PC-9 (cell line): ENCODE results near the gene JPH2. TPM values are rescaled to one million over a fixed set of nuclear protein-coding genes. Genes with fewer than 3 reads are reported as not detected.

ENCODE experiments used
- BruUV-seq: library from RNA; stranded (reverse); fragments of 400-500 nt; replicated peaks from 2 replicates; lab custom pipeline; 2021; lab: Mats Ljungman, UMichigan
- CTCF ChIA-PET: fragments of 300-600 bp; sonication (Branson Sonifier 250); formaldehyde crosslinking; loops from one replicate; lab custom pipeline; 2022; ENCODE audit warnings: antibody characterized with exemption; lab: Charles Lee
- POLR2A ChIA-PET: fragments of 300-600 bp; sonication (Branson Sonifier 250); formaldehyde crosslinking; loops from one replicate; lab custom pipeline; 2022; ENCODE audit warnings: antibody characterized with exemption; ENCODE audit not compliant: unreplicated experiment; lab: Charles Lee
- DNase-seq, 2 experiments: peaks; one replicate each; pipeline versions ENCODE4 v3.0.0 to v3.0.0-alpha.2; 2015 to 2022; ENCODE audit warnings: mixed read lengths in 1 of 2
- H2AFZ ChIP-seq: fragments of 200-600 bp; sonication (generic); 2 replicates; pipeline ENCODE4 v1.8.1; 2017; ENCODE audit warnings: antibody characterized with exemption
- H3F3A ChIP-seq: fragments of 200-600 bp; sonication (generic); 2 replicates; pipeline ENCODE4 v1.8.1; 2017; ENCODE audit warnings: antibody characterized with exemption, mild to moderate bottlenecking, low read depth; ENCODE audit not compliant: insufficient read depth
- H3K27ac ChIP-seq: fragments of 200-600 bp; sonication (generic); 2 replicates; pipeline ENCODE4 v1.6.1; 2016; ENCODE audit warnings: mixed run types
- H3K27me3 ChIP-seq: fragments of 200-600 bp; sonication (generic); 2 replicates; pipeline ENCODE4 v1.6.1; 2016; ENCODE audit warnings: low read depth, mixed run types; ENCODE audit not compliant: insufficient read depth
- H3K36me3 ChIP-seq: fragments of 200-600 bp; sonication (generic); 2 replicates; pipeline ENCODE4 v1.6.1; 2016; ENCODE audit warnings: low read depth, mixed run types
- H3K4me1 ChIP-seq: fragments of 200-600 bp; sonication (generic); replicated peaks from 2 replicates; pipeline ENCODE4 v1.6.1; 2016; ENCODE audit warnings: mixed run types; ENCODE audit not compliant: insufficient read depth
- H3K4me2 ChIP-seq: fragments of 200-600 bp; sonication (generic); 2 replicates; pipeline ENCODE4 v1.6.1; 2017; ENCODE audit warnings: mixed run types
- H3K4me3 ChIP-seq: fragments of 200-600 bp; sonication (generic); 2 replicates; pipeline ENCODE4 v1.6.1; 2016; ENCODE audit warnings: mixed run types
- H3K79me2 ChIP-seq: fragments of 200-600 bp; sonication (generic); 2 replicates; pipeline ENCODE4 v1.6.1; 2017; ENCODE audit warnings: low read depth, mixed run types
- H3K9me2 ChIP-seq: fragments of 200-600 bp; sonication (generic); 2 replicates; pipeline ENCODE4 v1.8.1; 2017; ENCODE audit warnings: mild to moderate bottlenecking; ENCODE audit not compliant: insufficient read depth
- H3K9me3 ChIP-seq: fragments of 200-600 bp; sonication (generic); 2 replicates; pipeline ENCODE4 v1.8.1; 2016; ENCODE audit warnings: low read depth; ENCODE audit not compliant: insufficient read depth
- H4K20me1 ChIP-seq: fragments of 200-600 bp; sonication (generic); 2 replicates; pipeline ENCODE4 v1.8.1; 2017; ENCODE audit not compliant: insufficient read depth
- CTCF ChIP-seq: fragments of 200-600 bp; sonication (generic); conservative IDR thresholded peaks from 2 replicates; pipeline ENCODE4 v1.6.1; 2017; ENCODE audit warnings: mixed run types, antibody characterized with exemption, mild to moderate bottlenecking, moderate library complexity
- EZH2 ChIP-seq: fragments of 200-600 bp; sonication (generic); IDR thresholded peaks from 2 replicates; pipeline ENCODE4 v1.8.0; 2017; ENCODE audit warnings: antibody characterized with exemption, low read depth
- intact Hi-C: fragments of 100-400 bp; cut with micrococcal nuclease; formaldehyde crosslinking; loops from one replicate; pipeline ENCODE4 v1.10.0; 2022; ENCODE audit not compliant: unreplicated experiment
- total RNA-seq: library from RNA; stranded (reverse); gene quantifications from 2 replicates; pipeline ENCODE4 v1.2.3, GENCODE V29; 2021

JPH2 gene
- total RNA-seq, 1 experiment from 2014 or later: 41.1 TPM

- Histone ChIP-seq H4K20me1 (no peaks in the 10 kb centered on the region), H3K9me2 (no peaks in the 10 kb centered on the region), H3K27me3 (no peaks in the 10 kb centered on the region), H2AFZ (no peak overlapping the region), H3K27ac (no peak overlapping the region), H3K9me3 (no peaks in the 10 kb centered on the region), H3K36me3 (peaks cover 6% of the 10 kb centered on the region; the same call in 1 of the 2 replicates), H3K4me2 (no peak overlapping the region), H3K79me2 (no peaks in the 10 kb centered on the region), H3F3A (no peaks in the 10 kb centered on the region; the same call in 1 of the 2 replicates), H3K4me3 (no peak overlapping the region), H3K4me1 (no peaks in the 10 kb centered on the region)
- POLR2A ChIA-PET: interaction anchor here (0.7 kb wide), 1 partner anchor 17 kb away, joined by 3 read pairs; no protein-coding TSS in a partner anchor
- CTCF ChIA-PET: no interaction called here
- TF ChIP-seq CTCF (no peak), EZH2 (no peak)
- BruUV-seq: no TSS peak
- DNase-seq: no peak
- intact Hi-C loops: no loop called here
Measured at GRCh38 chr20:44142413-44142812, 44.6 kb downstream of the JPH2 start.

GRCh38 chr20:44141873-44142272, 45.1 kb downstream of the JPH2 start:
- CTCF ChIA-PET: no interaction called here
- Histone ChIP-seq H3F3A (peaks cover under 1% of the 10 kb centered on the region; the same call in 1 of the 2 replicates), H3K9me2 (no peaks in the 10 kb centered on the region), H4K20me1 (no peaks in the 10 kb centered on the region), H2AFZ (no peak overlapping the region), H3K36me3 (peaks cover under 1% of the 10 kb centered on the region; the same call in 1 of the 2 replicates), H3K4me1 (no peaks in the 10 kb centered on the region), H3K27ac (no peak overlapping the region), H3K4me3 (no peak overlapping the region), H3K9me3 (no peaks in the 10 kb centered on the region), H3K79me2 (no peaks in the 10 kb centered on the region), H3K27me3 (no peaks in the 10 kb centered on the region), H3K4me2 (no peak overlapping the region)
- TF ChIP-seq EZH2 (no peak), CTCF (no peak)
- intact Hi-C loops: no loop called here
- DNase-seq: no peak
- POLR2A ChIA-PET: interaction anchor here (0.7 kb wide), 1 partner anchor 55 kb away, joined by 3 read pairs; no protein-coding TSS in a partner anchor
- no TSS peak for BruUV-seq

- intact Hi-C loops: no loop called here
- H3K9me3 ChIP-seq: no peaks in the 10 kb centered on the region
- H4K20me1 ChIP-seq: no peaks in the 10 kb centered on the region
- H3K27ac ChIP-seq: no peak overlapping the region
- no peak overlapping the region for H3K4me3 ChIP-seq
- no peaks in the 10 kb centered on the region for H3K4me1 ChIP-seq
- no peaks in the 10 kb centered on the region for H3K9me2 ChIP-seq
- H3K36me3 ChIP-seq: no peaks in the 10 kb centered on the region
- H3K27me3 ChIP-seq: no peaks in the 10 kb centered on the region
- peaks cover 20% of the 10 kb centered on the region for H3F3A ChIP-seq
- ChIA-PET POLR2A (no interaction called here), CTCF (no interaction called here)
- H2AFZ ChIP-seq: no peak overlapping the region
- H3K4me2 ChIP-seq: no peak overlapping the region
- H3K79me2 ChIP-seq: no peaks in the 10 kb centered on the region
- no TSS peak for BruUV-seq
- no peak for TF ChIP-seq CTCF
- TF ChIP-seq EZH2: no peak
- DNase-seq: no peak
Measured at GRCh38 chr20:44138867-44139266, 48.1 kb downstream of the JPH2 start.
